Ishikawa (cell line): ENCODE data around the gene MUL1.

Experiments
- CEBPB ChIP-seq: IDR thresholded peaks from 2 replicates; pipeline ENCODE4 v1.6.1; 2012
- CREB1 ChIP-seq: IDR thresholded peaks from 2 replicates; pipeline ENCODE4 v1.6.1; 2012; ENCODE audit warnings: low read depth
- EGR1 ChIP-seq: IDR thresholded peaks from 2 replicates; pipeline ENCODE4 v1.6.1; 2012
- EP300 ChIP-seq: IDR thresholded peaks from 2 replicates; pipeline ENCODE4 v1.6.1; 2012; ENCODE audit warnings: borderline replicate concordance
- FOXM1 ChIP-seq: IDR thresholded peaks from 2 replicates; pipeline ENCODE4 v1.6.1; 2012; ENCODE audit warnings: low read depth, borderline replicate concordance
- NFIC ChIP-seq: IDR thresholded peaks from 2 replicates; pipeline ENCODE4 v1.6.1; 2012
- RAD21 ChIP-seq: IDR thresholded peaks from 2 replicates; pipeline ENCODE4 v1.6.1; 2012; ENCODE audit warnings: low read depth
- TAF1 ChIP-seq: IDR thresholded peaks from 2 replicates; pipeline ENCODE4 v1.6.1; 2012; ENCODE audit warnings: low read depth, mild to moderate bottlenecking
- TCF12 ChIP-seq: IDR thresholded peaks from 2 replicates; pipeline ENCODE4 v1.6.1; 2012; ENCODE audit warnings: low read depth
- TEAD4 ChIP-seq: IDR thresholded peaks from 2 replicates; pipeline ENCODE4 v1.6.1; 2012
- YY1 ChIP-seq: IDR thresholded peaks from 2 replicates; pipeline ENCODE4 v1.6.1; 2012; ENCODE audit warnings: low read depth
- ZBTB7A ChIP-seq: IDR thresholded peaks from 2 replicates; pipeline ENCODE4 v1.6.1; 2012; ENCODE audit warnings: low read depth
- TF ChIP-seq, protein P1 (sequence below): IDR thresholded peaks from 2 replicates; pipeline ENCODE4 v1.6.1; 2012
- TF ChIP-seq, protein P2 (sequence below): IDR thresholded peaks from 2 replicates; pipeline ENCODE4 v1.6.1; 2012; ENCODE audit warnings: low read depth, mild to moderate bottlenecking
- TF ChIP-seq, protein P3 (sequence below): IDR thresholded peaks from 2 replicates; pipeline ENCODE4 v1.6.1; 2012

Gene MUL1

DNA sequence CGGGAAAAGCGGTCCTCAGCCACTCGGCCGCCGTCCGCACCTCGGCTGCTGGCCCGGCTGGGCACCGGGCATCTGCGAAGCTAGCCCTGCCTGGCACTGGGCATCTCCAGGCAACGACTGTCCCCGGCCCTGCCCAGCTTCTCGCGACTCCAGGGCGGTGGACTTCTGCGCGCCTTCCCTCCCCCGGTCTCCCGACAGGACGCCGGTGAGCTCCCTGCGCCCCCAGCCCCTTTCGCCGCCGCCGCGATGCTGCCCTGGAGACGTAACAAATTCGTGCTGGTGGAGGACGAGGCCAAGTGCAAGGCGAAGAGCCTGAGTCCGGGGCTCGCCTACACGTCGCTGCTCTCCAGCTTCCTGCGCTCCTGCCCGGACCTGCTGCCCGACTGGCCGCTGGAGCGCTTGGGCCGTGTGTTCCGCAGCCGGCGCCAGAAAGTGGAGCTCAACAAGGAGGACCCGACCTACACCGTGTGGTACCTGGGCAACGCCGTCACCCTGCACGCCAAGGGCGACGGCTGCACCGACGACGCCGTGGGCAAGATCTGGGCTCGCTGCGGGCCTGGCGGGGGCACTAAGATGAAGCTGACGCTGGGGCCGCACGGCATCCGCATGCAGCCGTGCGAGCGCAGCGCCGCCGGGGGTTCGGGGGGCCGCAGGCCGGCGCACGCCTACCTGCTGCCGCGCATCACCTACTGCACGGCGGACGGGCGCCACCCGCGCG, 44.9 kb upstream of the MUL1 start:
- TF ChIP-seq YY1 = no peak
- TF ChIP-seq TCF12 = no peak
- TF ChIP-seq TAF1 = no peak
- TF ChIP-seq CREB1 = no peak
- TF ChIP-seq, protein P1, sequence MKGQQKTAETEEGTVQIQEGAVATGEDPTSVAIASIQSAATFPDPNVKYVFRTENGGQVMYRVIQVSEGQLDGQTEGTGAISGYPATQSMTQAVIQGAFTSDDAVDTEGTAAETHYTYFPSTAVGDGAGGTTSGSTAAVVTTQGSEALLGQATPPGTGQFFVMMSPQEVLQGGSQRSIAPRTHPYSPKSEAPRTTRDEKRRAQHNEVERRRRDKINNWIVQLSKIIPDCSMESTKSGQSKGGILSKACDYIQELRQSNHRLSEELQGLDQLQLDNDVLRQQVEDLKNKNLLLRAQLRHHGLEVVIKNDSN = no peak
- TF ChIP-seq EP300 = no peak
- TF ChIP-seq TEAD4 = no peak
- TF ChIP-seq RAD21 = no peak
- no peak for TF ChIP-seq ZBTB7A
- TF ChIP-seq CEBPB = no peak

DNA sequence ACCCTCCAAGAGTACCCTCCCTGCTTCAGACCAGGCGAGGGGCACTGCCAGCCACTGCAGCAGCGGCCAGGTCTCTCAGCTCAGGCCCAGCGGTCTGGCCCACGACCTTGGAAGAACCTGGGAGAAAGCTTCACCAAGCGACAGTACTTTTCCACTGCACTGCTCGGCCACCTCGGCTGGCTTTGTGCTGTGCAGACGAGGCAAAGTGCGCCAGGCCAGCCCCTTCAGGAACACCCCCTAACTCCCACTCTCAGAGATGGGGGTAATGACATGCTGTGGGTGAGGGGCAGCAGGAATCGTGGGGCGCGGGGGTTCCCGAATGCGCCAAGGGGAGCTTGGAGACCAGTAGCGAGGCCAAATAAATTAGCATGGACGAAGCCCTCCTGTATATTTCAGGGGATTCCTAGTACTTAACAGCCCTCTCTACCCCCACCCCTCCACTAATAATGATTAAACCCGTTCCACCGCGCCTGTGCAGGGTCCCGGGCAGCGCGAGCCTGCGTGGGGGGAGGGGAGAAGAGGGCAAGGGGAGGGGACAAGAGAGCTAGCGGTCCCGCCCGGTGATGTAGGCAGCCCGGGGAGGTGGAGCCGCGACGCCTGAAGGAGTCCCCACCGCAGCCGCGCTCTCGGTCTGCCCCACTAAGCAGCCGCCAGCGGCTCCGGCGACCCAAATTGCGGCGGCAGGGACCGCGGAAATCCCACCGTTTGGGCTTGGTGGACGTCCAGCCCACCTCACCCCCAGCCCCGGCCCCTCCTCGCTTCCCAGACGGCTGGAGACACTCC, 44.2 kb upstream of the MUL1 start, which contains the start of gene FAM43B:
Gene FAM43B (plus strand): TSS at position 629 of the 783 bp plus-strand sequence. CDS start 401 bp downstream, outside the sequence.
- TF ChIP-seq CEBPB = no peak
- no peak for TF ChIP-seq EGR1
- no peak for TF ChIP-seq TCF12
- no peak for TF ChIP-seq CREB1

DNA sequence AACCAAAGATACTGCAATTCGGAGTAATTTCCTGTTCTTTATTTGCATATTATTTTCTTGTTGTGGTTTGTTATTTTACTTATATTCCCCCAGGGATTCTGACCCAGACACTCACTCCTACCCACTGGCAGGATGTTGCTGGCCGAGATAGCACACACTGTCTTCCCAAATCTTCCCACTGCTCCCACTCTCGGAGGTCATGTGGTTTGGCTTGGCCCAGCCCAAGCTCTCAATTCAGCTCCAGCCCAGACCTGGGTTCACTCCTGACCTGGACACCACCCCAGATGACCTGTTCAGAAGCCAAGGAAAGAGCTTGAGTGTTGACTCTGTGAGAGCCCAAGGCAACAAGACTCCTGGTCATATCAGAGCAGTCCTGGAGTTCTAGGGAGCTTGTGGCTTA, 43.2 kb upstream of the MUL1 start:
- no peak for TF ChIP-seq ZBTB7A
- TF ChIP-seq TEAD4 = no peak
- no peak for TF ChIP-seq CEBPB
- TF ChIP-seq FOXM1 = no peak
- TF ChIP-seq, protein P1 = no peak
- TF ChIP-seq NFIC = no peak
- no peak for TF ChIP-seq YY1
- TF ChIP-seq, protein P2, sequence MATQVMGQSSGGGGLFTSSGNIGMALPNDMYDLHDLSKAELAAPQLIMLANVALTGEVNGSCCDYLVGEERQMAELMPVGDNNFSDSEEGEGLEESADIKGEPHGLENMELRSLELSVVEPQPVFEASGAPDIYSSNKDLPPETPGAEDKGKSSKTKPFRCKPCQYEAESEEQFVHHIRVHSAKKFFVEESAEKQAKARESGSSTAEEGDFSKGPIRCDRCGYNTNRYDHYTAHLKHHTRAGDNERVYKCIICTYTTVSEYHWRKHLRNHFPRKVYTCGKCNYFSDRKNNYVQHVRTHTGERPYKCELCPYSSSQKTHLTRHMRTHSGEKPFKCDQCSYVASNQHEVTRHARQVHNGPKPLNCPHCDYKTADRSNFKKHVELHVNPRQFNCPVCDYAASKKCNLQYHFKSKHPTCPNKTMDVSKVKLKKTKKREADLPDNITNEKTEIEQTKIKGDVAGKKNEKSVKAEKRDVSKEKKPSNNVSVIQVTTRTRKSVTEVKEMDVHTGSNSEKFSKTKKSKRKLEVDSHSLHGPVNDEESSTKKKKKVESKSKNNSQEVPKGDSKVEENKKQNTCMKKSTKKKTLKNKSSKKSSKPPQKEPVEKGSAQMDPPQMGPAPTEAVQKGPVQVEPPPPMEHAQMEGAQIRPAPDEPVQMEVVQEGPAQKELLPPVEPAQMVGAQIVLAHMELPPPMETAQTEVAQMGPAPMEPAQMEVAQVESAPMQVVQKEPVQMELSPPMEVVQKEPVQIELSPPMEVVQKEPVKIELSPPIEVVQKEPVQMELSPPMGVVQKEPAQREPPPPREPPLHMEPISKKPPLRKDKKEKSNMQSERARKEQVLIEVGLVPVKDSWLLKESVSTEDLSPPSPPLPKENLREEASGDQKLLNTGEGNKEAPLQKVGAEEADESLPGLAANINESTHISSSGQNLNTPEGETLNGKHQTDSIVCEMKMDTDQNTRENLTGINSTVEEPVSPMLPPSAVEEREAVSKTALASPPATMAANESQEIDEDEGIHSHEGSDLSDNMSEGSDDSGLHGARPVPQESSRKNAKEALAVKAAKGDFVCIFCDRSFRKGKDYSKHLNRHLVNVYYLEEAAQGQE = no peak
- TF ChIP-seq, protein P3, sequence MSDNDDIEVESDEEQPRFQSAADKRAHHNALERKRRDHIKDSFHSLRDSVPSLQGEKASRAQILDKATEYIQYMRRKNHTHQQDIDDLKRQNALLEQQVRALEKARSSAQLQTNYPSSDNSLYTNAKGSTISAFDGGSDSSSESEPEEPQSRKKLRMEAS = no peak
- TF ChIP-seq EP300 = no peak
- no peak for TF ChIP-seq EGR1
- TF ChIP-seq RAD21 = no peak
- TF ChIP-seq TCF12 = no peak
- no peak for TF ChIP-seq CREB1
- no peak for TF ChIP-seq TAF1

DNA sequence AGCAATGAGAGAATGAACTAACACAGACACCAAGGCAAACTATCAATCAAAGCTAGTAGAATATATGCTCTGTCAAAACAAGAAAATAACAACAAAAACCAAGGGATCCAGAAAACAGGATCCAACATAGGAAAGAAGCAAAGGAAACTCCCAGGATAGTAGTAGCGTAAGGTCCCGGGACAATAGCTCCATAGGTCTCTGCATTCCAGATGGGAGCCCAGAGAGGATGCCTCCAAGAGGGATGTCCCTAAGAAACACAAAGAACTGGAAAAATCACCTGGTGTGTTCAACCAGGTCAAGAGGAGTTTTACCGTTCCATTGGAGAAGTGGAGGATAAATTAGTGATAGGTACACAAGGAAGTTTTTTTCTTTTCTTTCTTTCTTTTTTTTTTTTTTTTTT, 38.7 kb upstream of the MUL1 start:
- TF ChIP-seq RAD21 (no peak), YY1 (no peak), TCF12 (no peak), CREB1 (no peak), ZBTB7A (no peak), TEAD4 (no peak), NFIC (no peak), FOXM1 (no peak), CEBPB (no peak), TAF1 (no peak)
- TF ChIP-seq, protein P3 = no peak

DNA sequence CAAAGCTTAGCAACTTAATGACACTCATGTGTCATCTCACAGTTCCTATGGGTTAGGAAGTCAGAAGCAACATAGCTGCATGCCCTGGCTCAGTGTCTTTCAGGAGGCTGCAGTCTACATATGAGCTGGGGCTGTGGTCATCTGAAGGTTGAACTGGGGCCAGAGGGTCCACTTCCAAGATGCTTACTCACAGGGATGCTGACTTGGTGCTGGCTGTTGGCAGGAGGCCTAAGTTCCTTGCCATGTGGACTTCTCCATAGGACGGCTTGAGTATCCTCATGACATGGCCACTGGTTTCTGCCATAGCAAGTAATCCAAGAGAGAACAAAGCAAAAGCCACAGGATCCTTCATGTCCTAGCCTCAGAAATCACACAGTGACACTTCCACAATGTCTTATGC, 32.3 kb upstream of the MUL1 start:
- TF ChIP-seq EGR1 (no peak), FOXM1 (no peak), ZBTB7A (no peak), EP300 (no peak)
- TF ChIP-seq, protein P3 = no peak

DNA sequence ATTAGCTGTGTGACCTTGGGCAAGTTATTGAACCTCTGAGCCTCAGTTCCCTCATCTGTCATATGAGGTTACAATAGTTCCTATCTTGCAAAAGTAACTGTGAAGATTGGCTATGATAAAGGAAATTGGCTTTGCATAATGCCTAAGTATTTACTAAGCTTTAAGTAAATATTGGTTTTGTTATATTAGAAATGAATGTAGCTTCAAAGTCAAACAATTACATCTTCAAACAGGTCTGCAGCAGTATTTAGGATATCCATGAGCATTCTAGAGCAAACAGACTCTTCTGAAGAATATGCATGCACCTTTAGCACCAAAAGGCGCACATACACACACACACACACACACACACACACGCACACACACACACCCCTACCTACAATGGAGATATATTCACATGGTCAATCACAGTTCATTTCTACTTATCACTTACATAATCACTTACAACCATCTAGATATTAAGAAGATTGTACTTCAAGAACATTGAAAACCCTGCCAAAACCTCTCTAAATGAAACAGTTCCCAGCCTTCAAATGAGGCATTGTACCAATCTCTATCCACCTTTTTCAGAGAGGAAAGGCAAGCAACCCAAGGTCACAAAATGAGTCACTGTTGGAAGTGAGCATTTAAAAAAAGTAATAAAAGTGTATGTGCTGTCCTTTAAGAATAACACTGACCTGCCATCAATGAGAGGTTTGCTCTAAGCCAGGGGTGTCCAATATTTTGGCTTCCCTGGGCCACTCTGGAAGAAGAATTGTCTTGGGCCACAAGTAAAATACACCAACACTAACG, 31.0 kb upstream of the MUL1 start:
- TF ChIP-seq RAD21 = no peak
- no peak for TF ChIP-seq YY1
- no peak for TF ChIP-seq ZBTB7A
- no peak for TF ChIP-seq EGR1
- TF ChIP-seq, protein P2 = no peak
- no peak for TF ChIP-seq TAF1
- TF ChIP-seq CREB1 = no peak
- TF ChIP-seq, protein P1 = no peak
- no peak for TF ChIP-seq EP300
